GM12878 (cell line): ENCODE data around the gene MRPS23. TPM values are rescaled to one million over a fixed set of nuclear protein-coding genes. Genes with fewer than 3 reads are reported as not detected.

Source experiments
- ATAC-seq: fragments of 200-7000 bp; cut with Tn5 transposase; 3 replicates; pipeline ENCODE4 v1.9.1; 2020; ENCODE audit warnings: mild to moderate bottlenecking, moderate library complexity
- BruUV-seq: library from RNA; stranded (reverse); fragments of 400-500 nt; replicated peaks from 2 replicates; lab custom pipeline; 2021; lab: Mats Ljungman, UMichigan
- CTCF ChIA-PET: fragments of 300-600 bp; sonication (Branson Sonifier 250); formaldehyde crosslinking; extraction: SDS; loops from one replicate; lab custom pipeline; 2021; ENCODE audit warnings: inconsistent platforms; lab: Yijun Ruan, JAX
- POLR2A ChIA-PET: fragments of 350-600 bp; formaldehyde crosslinking; extraction: SDS; loops from one replicate; lab custom pipeline; 2021; ENCODE audit warnings: inconsistent platforms; lab: Charles Lee
- RAD21 ChIA-PET: fragments of 300-600 bp; sonication (Branson Sonifier 250); formaldehyde crosslinking; loops from one replicate; lab custom pipeline; 2023; ENCODE audit warnings: antibody characterized with exemption; ENCODE audit not compliant: unreplicated experiment; lab: Charles Lee
- SMC1A ChIA-PET: fragments of 300-600 bp; sonication (Branson Sonifier 250); formaldehyde crosslinking; loops from one replicate; lab custom pipeline; 2023; ENCODE audit not compliant: unreplicated experiment, uncharacterized antibody; lab: Charles Lee
- DNase-seq: peaks from one replicate; pipeline ENCODE4 v3.0.0-alpha.2; 2011; ENCODE audit warnings: low read depth, low spot score
- FAIRE-seq: peaks from 3 replicates; lab custom pipeline; 2011; peaks lifted over from hg19 to GRCh38; lab: Jason Lieb, UNC
- H2AFZ ChIP-seq: 2 replicates; pipeline ENCODE4 v1.6.0; 2011; ENCODE audit warnings: low read depth, low read length, control low read depth; ENCODE audit not compliant: control insufficient read depth
- H3K27ac ChIP-seq: 2 replicates; pipeline ENCODE4 v1.5.1; 2011; ENCODE audit warnings: control low read depth; ENCODE audit not compliant: control insufficient read depth, insufficient read depth
- H3K27me3 ChIP-seq, 2 experiments: replicated peaks in 1 of 2; 2 replicates each; pipeline versions ENCODE4 v1.6.0 to v1.6.1; 2011; ENCODE audit warnings: low read length in 1 of 2; ENCODE audit not compliant: control insufficient read depth in 2 of 2, insufficient read depth in 2 of 2
- H3K36me3 ChIP-seq, 2 experiments: 2 replicates each; pipeline ENCODE4 v1.5.1; 2011; ENCODE audit warnings: low read length in 1 of 2; ENCODE audit not compliant: control insufficient read depth in 2 of 2, insufficient read depth in 2 of 2
- H3K4me1 ChIP-seq: 2 replicates; pipeline ENCODE4 v1.6.1; 2011; ENCODE audit warnings: mild to moderate bottlenecking, low read length, moderate library complexity, mixed read lengths; ENCODE audit not compliant: control insufficient read depth, insufficient read depth
- H3K4me2 ChIP-seq: 2 replicates; pipeline ENCODE4 v1.6.0; 2011; ENCODE audit warnings: control low read depth; ENCODE audit not compliant: control insufficient read depth, insufficient read depth
- H3K4me3 ChIP-seq: fragments of 200-600 bp; sonication (generic); 2 replicates; pipeline ENCODE4 v1.5.1; 2016
- H3K79me2 ChIP-seq: 2 replicates; pipeline ENCODE4 v1.6.0; 2011; ENCODE audit warnings: low read length; ENCODE audit not compliant: control insufficient read depth, insufficient read depth
- H3K9ac ChIP-seq: 2 replicates; pipeline ENCODE4 v1.8.0; 2011; ENCODE audit warnings: low read length, control low read depth, mixed read lengths; ENCODE audit not compliant: control insufficient read depth, insufficient read depth
- H3K9me3 ChIP-seq: replicated peaks from 3 replicates; pipeline ENCODE4 v1.5.1; 2011; ENCODE audit warnings: mild to moderate bottlenecking, low read length; ENCODE audit not compliant: control insufficient read depth, insufficient read depth
- H4K20me1 ChIP-seq: 2 replicates; pipeline ENCODE4 v1.6.0; 2011; ENCODE audit not compliant: control insufficient read depth, insufficient read depth
- ATF2 ChIP-seq: IDR thresholded peaks from 2 replicates; pipeline ENCODE4 v1.6.1; 2012; ENCODE audit warnings: low read length, inconsistent platforms
- BHLHE40 ChIP-seq, 2 experiments: fragments of 450-650 bp in 1 of 2; IDR thresholded peaks; 2 replicates each; pipeline ENCODE4 v1.6.1; 2011 to 2017; ENCODE audit warnings: low read depth in 2 of 2, borderline replicate concordance in 1 of 2, improper control_type of control experiment in 1 of 2, low read length in 1 of 2, mild to moderate bottlenecking in 1 of 2
- FOXK2 ChIP-seq: fragments of 450-650 bp; IDR thresholded peaks from 2 replicates; pipeline ENCODE4 v1.6.1; 2017; ENCODE audit warnings: mild to moderate bottlenecking, moderate library complexity
- FOXM1 ChIP-seq: IDR thresholded peaks from 2 replicates; pipeline ENCODE4 v1.6.1; 2012; ENCODE audit warnings: low read depth, mild to moderate bottlenecking, inconsistent platforms, low read length, moderate library complexity
- JUNB ChIP-seq: IDR thresholded peaks from 2 replicates; pipeline ENCODE4 v1.6.1; 2016; ENCODE audit warnings: antibody characterized with exemption, mild to moderate bottlenecking
- KLF5 ChIP-seq: fragments of 450-650 bp; IDR thresholded peaks from 2 replicates; pipeline ENCODE4 v1.6.1; 2014; ENCODE audit warnings: mild to moderate bottlenecking; ENCODE audit not compliant: partially characterized antibody
- RAD21 ChIP-seq: IDR thresholded peaks from 2 replicates; pipeline ENCODE4 v1.6.1; 2011; ENCODE audit warnings: mild to moderate bottlenecking, low read depth, low read length, moderate library complexity; ENCODE audit not compliant: insufficient read depth
- SMARCA5 ChIP-seq: fragments of 450-650 bp; IDR thresholded peaks from 2 replicates; pipeline ENCODE4 v1.6.1; 2017; ENCODE audit warnings: mild to moderate bottlenecking
- USF1 ChIP-seq: IDR thresholded peaks from 2 replicates; pipeline ENCODE4 v1.6.1; 2011; ENCODE audit warnings: borderline replicate concordance, low read depth, mild to moderate bottlenecking, moderate library complexity, mixed read lengths, low read length; ENCODE audit not compliant: insufficient read depth; ENCODE audit errors: extremely low read length
- ZZZ3 ChIP-seq: IDR thresholded peaks from 2 replicates; pipeline ENCODE4 v1.6.1; 2011; ENCODE audit warnings: low read depth; ENCODE audit not compliant: control insufficient read depth, insufficient read length
- WGBS: methylation state at CpG from one replicate; pipeline ENCODE4 v1.1.6; 2016; ENCODE audit warnings: low lambda C conversion rate; ENCODE audit not compliant: insufficient replicate concordance, insufficient coverage; ENCODE audit errors: missing lambda C conversion rate; 5-methylcytosine and 5-hydroxymethylcytosine counted together
- in situ Hi-C: fragments of 300-500 bp; cut with MboI; formaldehyde crosslinking; loops from 9 replicates; pipeline ENCODE4 v1.14.3; 2018; ENCODE audit warnings: mixed read lengths
- intact Hi-C: fragments of 100-400 bp; cut with micrococcal nuclease; formaldehyde crosslinking; loops from one replicate; pipeline ENCODE4 v1.14.2; 2022; ENCODE audit not compliant: unreplicated experiment
- polyA plus RNA-seq, 11 experiments: library from polyadenylated mRNA; depleted of rRNA in 4 of 11; unstranded in 6 of 11; stranded (reverse) in 5 of 11; fragments of >200 nt; fragmentation: Nextera tagmentation in 4 of 11; fragmentation: Illumina TruSeq in 1 of 11; extraction: Ambion mirVana in 4 of 11; extraction: Trizol in 1 of 11; gene quantifications; 1 replicate in 1 of 11; 2 replicates in 10 of 11; pipeline versions ENCODE4 v1.2.1 to v1.2.3, GENCODE V29; 2011 to 2016; ENCODE audit warnings: inconsistent platforms in 2 of 11, missing spikeins in 2 of 11, low read depth in 1 of 11
- total RNA-seq, 4 experiments: library from RNA; depleted of rRNA in 3 of 4; stranded (reverse); fragments of >200 nt in 3 of 4; fragmentation: Illumina TruSeq in 1 of 4; extraction: Trizol in 1 of 4; gene quantifications; 2 replicates each; pipeline versions ENCODE4 v1.2.1 to v1.2.3, GENCODE V29; 2013 to 2021

MRPS23 gene
- total and polyA plus RNA-seq, 10 of the 15 experiments (the other 5 are each of a cell fraction or from before 2014, with no cell fraction given): 65.3 to 237 (median 87.9) TPM

GRCh38 chr17:57875290-57876022, 25.6 kb upstream of the MRPS23 start:
- SMC1A ChIA-PET: interaction anchor here (1.5 kb wide), 1 partner anchor 124 kb away, joined by 4 read pairs; no protein-coding TSS in a partner anchor
- Histone ChIP-seq H3K4me3 (no peak overlapping the region), H3K9ac (no peak overlapping the region), H3K27ac (no peak overlapping the region), H3K4me1 (peaks cover 8% of the 10 kb centered on the region), H3K9me3 (no peaks in the 10 kb centered on the region; the same call in 2 of the 3 replicates), H2AFZ (no peak overlapping the region), H3K4me2 (no peak overlapping the region), H3K27me3 (peaks cover 0 to 1% of the 10 kb centered on the region in 2 experiments; a peak in 2 of 4 replicates), H3K36me3 (no peaks in the 10 kb centered on the region), H3K79me2 (no peaks in the 10 kb centered on the region), H4K20me1 (no peaks in the 10 kb centered on the region)
- DNase-seq (no peak), FAIRE-seq (no peak), ATAC-seq (no peak)
- CTCF ChIA-PET: interaction anchor here (0.9 to 5.9 kb wide), 6 partner anchors 16 to 237 kb away, joined by 3 to 23 read pairs (median 4); no protein-coding TSS in a partner anchor
- RAD21 ChIA-PET: interaction anchor here (1.4 to 1.6 kb wide), 3 partner anchors 15 to 124 kb away, joined by 4 to 8 read pairs (median 4); no protein-coding TSS in a partner anchor
- POLR2A ChIA-PET: no interaction called here
- TF ChIP-seq RAD21: 0 out of 2 replicates have a peak, but pooled peaks have one; percentile 5
- no peak for TF ChIP-seq SMARCA5
- in situ Hi-C loops (no loop called here), intact Hi-C loops (no loop called here)
- no TSS peak for BruUV-seq
- WGBS: 47% methylated on average over 10 of the region's 10 CpGs

- Histone ChIP-seq H4K20me1 (no peaks in the 10 kb centered on the region), H3K4me2 (peak overlapping the region; percentile 14), H3K27me3 (peaks cover 0 to 1% of the 10 kb centered on the region in 2 experiments; a peak in 2 of 4 replicates), H3K9ac (no peak overlapping the region), H3K4me1 (peaks cover 8% of the 10 kb centered on the region), H3K27ac (no peak overlapping the region), H3K4me3 (no peak overlapping the region), H3K36me3 (no peaks in the 10 kb centered on the region), H3K9me3 (no peaks in the 10 kb centered on the region; the same call in 2 of the 3 replicates), H3K79me2 (no peaks in the 10 kb centered on the region), H2AFZ (no peak overlapping the region)
- ChIA-PET CTCF (interaction anchor here (0.5 to 5.9 kb wide), 11 partner anchors 15 to 845 kb away, joined by 3 to 23 read pairs (median 4); no protein-coding TSS in a partner anchor), POLR2A (interaction anchor here (1.0 to 1.3 kb wide), 2 partner anchors 27 to 133 kb away, joined by 3 read pairs; partner anchors contain the start of gene SRSF1), RAD21 (interaction anchor here (0.7 to 1.6 kb wide), 4 partner anchors 14 to 127 kb away, joined by 3 to 8 read pairs (median 4); no protein-coding TSS in a partner anchor), SMC1A (interaction anchor here (0.9 to 1.5 kb wide), 5 partner anchors 16 to 176 kb away, joined by 3 to 5 read pairs (median 3); no protein-coding TSS in a partner anchor)
- DNase-seq (no peak), ATAC-seq (peak; percentile 50), FAIRE-seq (no peak)
- intact Hi-C loops: no loop called here
- in situ Hi-C loops: no loop called here
- no TSS peak for BruUV-seq
- 20% methylated on average over 22 of the region's 33 CpGs for WGBS
- TF ChIP-seq USF1 (peak; percentile 39), ZZZ3 (no peak), FOXM1 (no peak), KLF5 (no peak), FOXK2 (no peak), JUNB (no peak), BHLHE40 (IDR thresholded peaks at IDR 0.05; ENCODE audit: borderline replicate concordance in 1 of 2, low read depth in 2 of 2, low read length in 1 of 2) (peak in 1 of 2 experiments; percentile 43; a peak in 1 of 4 replicates), ATF2 (no peak)
Measured at GRCh38 chr17:57874434-57875289, 24.8 kb upstream of the MRPS23 start.
